Erythroblast (primary cell): ENCODE data around the gene CPM.

ENCODE experiments used
- GATA1 ChIP-seq: IDR thresholded peaks from 2 replicates; pipeline ENCODE4 v1.6.1; 2011; ENCODE audit warnings: low read depth, mild to moderate bottlenecking, control low read depth, low read length, moderate library complexity
- POLR2A ChIP-seq: IDR thresholded peaks from 2 replicates; pipeline ENCODE4 v1.6.1; 2011; ENCODE audit warnings: mild to moderate bottlenecking, low read length

- TF ChIP-seq POLR2A, result no peak
- no peak for TF ChIP-seq GATA1
Observed at GRCh38 chr12:68975811-68976210, 42.8 kb upstream of the CPM start.
